HepG2 (cell line): Measurements from ENCODE around the gene CSDE1. TPM values are rescaled to one million over a fixed set of nuclear protein-coding genes. Genes with fewer than 3 reads are reported as not detected.

Experiments used
- ATF4 ChIP-seq, 2 experiments: fragments of 450-650 bp in 1 of 2; sonication (generic) in 1 of 2; formaldehyde crosslinking; IDR thresholded peaks; 2 replicates each; pipeline versions ENCODE4 v1.5.0 to v1.8.0; 2020 to 2022; ENCODE audit warnings: mild to moderate bottlenecking in 1 of 2, missing genetic modification reagents in 1 of 2
- FOXA3 ChIP-seq: IDR thresholded peaks from 2 replicates; pipeline ENCODE4 v1.6.1; 2016; ENCODE audit warnings: missing genetic modification reagents, missing compliant biosample characterization
- FOXC1 ChIP-seq: sonication (generic); formaldehyde crosslinking; IDR thresholded peaks from 2 replicates; pipeline ENCODE4 v1.8.0; 2022; ENCODE audit warnings: mild to moderate bottlenecking, missing genetic modification reagents, borderline replicate concordance
- HMG20A ChIP-seq: IDR thresholded peaks from 2 replicates; pipeline ENCODE4 v1.6.1; 2016; ENCODE audit warnings: borderline replicate concordance
- IRX3 ChIP-seq: sonication (generic); formaldehyde crosslinking; IDR thresholded peaks from 2 replicates; pipeline ENCODE4 v1.8.1; 2023; ENCODE audit warnings: mild to moderate bottlenecking, low read depth, missing genetic modification reagents, borderline replicate concordance
- NR2F6 ChIP-seq, 2 experiments: IDR thresholded peaks; 2 replicates each; pipeline ENCODE4 v1.6.1; 2016; ENCODE audit warnings: antibody characterized with exemption in 1 of 2, mild to moderate bottlenecking in 1 of 2
- PRDM10 ChIP-seq: sonication (generic); formaldehyde crosslinking; IDR thresholded peaks from 2 replicates; pipeline ENCODE4 v1.4.0; 2020; ENCODE audit warnings: low read depth, missing genetic modification reagents
- TFDP2 ChIP-seq: sonication (generic); formaldehyde crosslinking; IDR thresholded peaks from 2 replicates; pipeline ENCODE4 v1.4.0; 2020; ENCODE audit warnings: missing genetic modification reagents
- UBTF ChIP-seq: sonication (generic); formaldehyde crosslinking; IDR thresholded peaks from 2 replicates; pipeline ENCODE4 v1.4.0; 2020; ENCODE audit warnings: mild to moderate bottlenecking, missing genetic modification reagents
- ZNF609 ChIP-seq: sonication (generic); formaldehyde crosslinking; IDR thresholded peaks from 2 replicates; pipeline ENCODE4 v1.4.0; 2020; ENCODE audit warnings: mild to moderate bottlenecking, missing genetic modification reagents, borderline replicate concordance
- ZNF672 ChIP-seq: sonication (generic); formaldehyde crosslinking; IDR thresholded peaks from 2 replicates; pipeline ENCODE4 v1.8.1; 2022; ENCODE audit warnings: missing genetic modification reagents
- ZSCAN29 ChIP-seq: sonication (generic); formaldehyde crosslinking; conservative IDR thresholded peaks from 2 replicates; pipeline ENCODE4 v1.4.0; 2020; ENCODE audit warnings: mild to moderate bottlenecking, missing genetic modification reagents
- polyA plus RNA-seq, 8 experiments: library from polyadenylated mRNA; depleted of rRNA in 3 of 8; stranded (reverse) in 7 of 8; unstranded in 1 of 8; fragments of >200 nt; fragmentation: Illumina TruSeq in 4 of 8; extraction: Trizol in 4 of 8; gene quantifications; 2 replicates each; pipeline versions ENCODE4 v1.2.1 to v1.2.3, GENCODE V29; 2011 to 2016; ENCODE audit warnings: low read depth in 4 of 8, missing spikeins in 1 of 8, mixed read lengths in 1 of 8; ENCODE audit not compliant: insufficient read depth in 1 of 8
- total RNA-seq, 5 experiments: library from RNA; depleted of rRNA; stranded (reverse); fragments of >200 nt; fragmentation: Illumina TruSeq; extraction: Trizol; gene quantifications; 2 replicates each; pipeline ENCODE4 v1.2.3, GENCODE V29; 2016; ENCODE audit warnings: low read depth in 1 of 5

The CSDE1 gene
- total and polyA plus RNA-seq, 2 of the 13 experiments (the other 11 are each of a cell fraction or from before 2014, with no cell fraction given): 150 to 313 TPM

GRCh38 chr1:114668784-114669561, 88.8 kb downstream of the CSDE1 start (continued):
- no peak for TF ChIP-seq PRDM10 (CRISPR knock-in tag)
- peak; percentile 16; the same call in 1 of the 2 replicates for TF ChIP-seq NR2F6 (IDR thresholded peaks at IDR 0.05)
- TF ChIP-seq NR2F6 (CRISPR knock-in tag; IDR thresholded peaks at IDR 0.05): no peak
- no peak for TF ChIP-seq IRX3
- TF ChIP-seq ZSCAN29 (CRISPR knock-in tag): no peak
- TF ChIP-seq ZNF672 (CRISPR knock-in tag): no peak
- no peak for TF ChIP-seq FOXC1
- 0 out of 2 replicates have a peak, but pooled peaks have one; percentile 7 for TF ChIP-seq HMG20A (CRISPR knock-in tag)
- TF ChIP-seq UBTF (CRISPR knock-in tag): no peak
- peak; percentile 20; the same call in 1 of the 2 replicates for TF ChIP-seq FOXA3
- no peak for TF ChIP-seq ZNF609 (CRISPR knock-in tag)
- TF ChIP-seq ATF4 (CRISPR knock-in tag; IDR thresholded peaks at IDR 0.05): no peak
- no peak for TF ChIP-seq TFDP2 (CRISPR knock-in tag)
